IPS-15b (cell line): ENCODE measurements around the gene ANKRD27.
A peak's percentile ranks its signal among the peaks of the same experiment; 100 is the strongest.
"Not testable (repeated sequence)": the region's sequence is repeated elsewhere in the genome, so short reads cannot be mapped to it uniquely, and the experiment has no call there.

Experiments
- H3K27me3 ChIP-seq: one replicate; pipeline ENCODE4 v1.6.1; 2013; ENCODE audit warnings: low read length; ENCODE audit not compliant: control insufficient read depth, insufficient read depth
- H3K36me3 ChIP-seq: one replicate; pipeline ENCODE4 v1.6.1; 2013; ENCODE audit warnings: low read length; ENCODE audit not compliant: control insufficient read depth, insufficient read depth
- H3K4me1 ChIP-seq: one replicate; pipeline ENCODE4 v1.6.1; 2013; ENCODE audit warnings: mild to moderate bottlenecking, low read length; ENCODE audit not compliant: control insufficient read depth, insufficient read depth
- H3K4me3 ChIP-seq: one replicate; pipeline ENCODE4 v1.5.1; 2013; ENCODE audit warnings: low read depth, low read length
- H3K9ac ChIP-seq: one replicate; pipeline ENCODE4 v1.6.1; 2013; ENCODE audit warnings: low read depth, mild to moderate bottlenecking, low read length
- H3K9me3 ChIP-seq: one replicate; pipeline ENCODE4 v1.6.1; 2013; ENCODE audit warnings: mild to moderate bottlenecking, low read length; ENCODE audit not compliant: control insufficient read depth, insufficient read depth

ANKRD27 gene

GRCh38 chr19:32700129-32700528 is 25.1 kb upstream of the ANKRD27 start:
- H3K4me1 ChIP-seq, H3K9ac ChIP-seq, H3K36me3 ChIP-seq, H3K4me3 ChIP-seq, H3K27me3 ChIP-seq, H3K9me3 ChIP-seq: not testable (repeated sequence)

- H3K9ac ChIP-seq, H3K4me1 ChIP-seq, H3K27me3 ChIP-seq, H3K36me3 ChIP-seq, H3K9me3 ChIP-seq, H3K4me3 ChIP-seq: not testable (repeated sequence)
Observed at GRCh38 chr19:32696771-32697170, 21.8 kb upstream of the ANKRD27 start.

GRCh38 chr19:32695506-32695905 is 20.5 kb upstream of the ANKRD27 start:
- H3K9ac ChIP-seq, H3K4me3 ChIP-seq, H3K36me3 ChIP-seq, H3K4me1 ChIP-seq, H3K9me3 ChIP-seq: not testable (repeated sequence)
- H3K27me3 ChIP-seq: peaks cover 12% of the 10 kb centered on the region

DNA sequence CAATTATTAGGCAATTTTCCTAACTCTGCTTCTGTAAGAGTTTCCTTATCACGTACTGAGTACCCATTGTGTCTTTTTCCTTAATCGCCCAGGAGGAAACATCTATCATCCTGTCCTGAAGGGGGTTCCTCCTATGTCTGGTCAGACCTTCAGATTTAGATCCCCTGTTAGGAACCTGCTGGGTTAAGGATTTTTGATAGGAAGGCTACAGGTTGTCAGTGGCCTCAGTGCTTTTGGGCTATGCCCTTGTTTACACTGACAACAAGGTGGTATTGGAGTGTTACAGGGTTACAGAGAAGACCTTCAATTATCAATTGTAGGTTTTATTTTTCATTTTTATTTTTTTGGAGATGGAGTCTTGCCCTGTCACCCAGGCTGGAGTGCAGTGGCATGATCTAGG is 19.9 kb upstream of the ANKRD27 start:
- not testable (repeated sequence) for H3K36me3 ChIP-seq, H3K9ac ChIP-seq, H3K9me3 ChIP-seq, H3K4me3 ChIP-seq, H3K4me1 ChIP-seq
- H3K27me3 ChIP-seq: peaks cover 12% of the 10 kb centered on the region

DNA sequence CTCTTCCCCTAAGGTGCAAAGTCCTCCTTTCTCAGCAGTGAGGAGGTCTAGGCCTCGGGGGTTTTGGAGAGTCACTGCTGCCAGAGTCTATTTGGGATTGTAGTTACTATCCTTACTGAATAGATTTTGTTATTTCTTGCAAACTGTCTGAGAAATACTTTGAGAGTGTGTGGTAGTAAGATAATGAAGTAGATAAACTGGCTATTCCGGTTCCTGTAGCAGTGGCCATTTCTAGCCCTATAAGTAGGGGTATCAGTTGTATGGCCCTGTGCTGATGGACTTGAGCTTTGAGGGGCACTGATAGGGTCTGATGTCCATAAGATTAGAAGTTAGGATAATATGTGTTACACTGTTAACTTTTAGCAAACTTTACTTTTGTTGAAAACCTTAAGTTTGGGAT is 19.3 kb upstream of the ANKRD27 start:
- not testable (repeated sequence) for H3K36me3 ChIP-seq, H3K4me3 ChIP-seq, H3K9me3 ChIP-seq, H3K4me1 ChIP-seq, H3K9ac ChIP-seq
- H3K27me3 ChIP-seq: peaks cover 12% of the 10 kb centered on the region

DNA sequence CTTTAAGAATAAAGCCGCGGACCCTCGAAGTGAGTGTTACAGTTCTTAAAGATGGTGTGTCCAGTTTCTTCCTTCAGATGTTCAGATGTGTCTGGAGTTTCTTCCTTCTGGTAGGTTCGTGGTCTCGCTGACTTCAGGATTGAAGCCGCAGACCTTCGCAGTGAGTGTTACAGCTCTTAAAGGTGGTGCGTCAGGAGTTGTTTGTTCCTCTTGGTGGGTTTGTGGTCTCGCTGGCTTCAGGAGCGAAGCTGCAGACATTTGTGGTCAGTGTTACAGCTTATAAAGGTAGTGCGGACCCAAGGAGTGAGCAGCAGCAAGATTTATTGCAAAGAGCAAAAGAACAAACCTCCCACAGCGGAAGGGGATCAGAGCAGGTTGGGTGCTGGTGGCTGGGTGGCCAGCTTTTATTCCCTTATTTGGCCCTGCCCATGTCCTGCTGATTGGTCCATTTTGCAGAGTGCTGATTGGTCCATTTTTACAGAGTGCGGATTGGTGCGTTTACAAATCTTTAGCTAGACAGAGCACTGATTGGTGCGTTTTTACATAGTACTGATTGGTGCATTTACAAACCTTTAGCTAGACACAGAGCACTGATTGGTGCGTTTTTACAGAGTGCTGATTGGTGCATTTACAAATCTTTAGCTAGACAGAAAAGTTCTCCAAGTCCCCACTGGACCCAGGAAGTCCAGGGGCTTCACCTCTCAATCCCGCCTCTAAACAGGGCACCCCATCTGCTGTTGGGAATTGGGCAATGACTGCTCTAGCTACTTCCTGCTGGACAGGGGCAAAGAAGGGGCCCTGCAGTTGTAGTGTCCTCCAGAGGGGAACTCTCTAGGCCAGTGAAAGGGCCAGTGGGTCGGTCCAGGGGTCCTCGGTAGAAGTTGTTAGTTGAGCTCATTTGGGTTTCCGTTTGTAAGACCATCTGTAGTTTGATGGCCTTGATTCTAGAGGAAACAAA is 18.4 kb upstream of the ANKRD27 start:
- peaks cover 12% of the 10 kb centered on the region for H3K27me3 ChIP-seq
- H3K4me3 ChIP-seq, H3K9me3 ChIP-seq, H3K4me1 ChIP-seq, H3K36me3 ChIP-seq, H3K9ac ChIP-seq: not testable (repeated sequence)

- Histone ChIP-seq H3K4me3 (peak overlapping the region; percentile 49), H3K27me3 (peaks cover 12% of the 10 kb centered on the region), H3K9me3 (no peaks in the 10 kb centered on the region), H3K9ac (peak overlapping the region; percentile 65), H3K4me1 (no peaks in the 10 kb centered on the region), H3K36me3 (no peaks in the 10 kb centered on the region)
Observed at GRCh38 chr19:32692727-32693061, 17.7 kb upstream of the ANKRD27 start.

DNA sequence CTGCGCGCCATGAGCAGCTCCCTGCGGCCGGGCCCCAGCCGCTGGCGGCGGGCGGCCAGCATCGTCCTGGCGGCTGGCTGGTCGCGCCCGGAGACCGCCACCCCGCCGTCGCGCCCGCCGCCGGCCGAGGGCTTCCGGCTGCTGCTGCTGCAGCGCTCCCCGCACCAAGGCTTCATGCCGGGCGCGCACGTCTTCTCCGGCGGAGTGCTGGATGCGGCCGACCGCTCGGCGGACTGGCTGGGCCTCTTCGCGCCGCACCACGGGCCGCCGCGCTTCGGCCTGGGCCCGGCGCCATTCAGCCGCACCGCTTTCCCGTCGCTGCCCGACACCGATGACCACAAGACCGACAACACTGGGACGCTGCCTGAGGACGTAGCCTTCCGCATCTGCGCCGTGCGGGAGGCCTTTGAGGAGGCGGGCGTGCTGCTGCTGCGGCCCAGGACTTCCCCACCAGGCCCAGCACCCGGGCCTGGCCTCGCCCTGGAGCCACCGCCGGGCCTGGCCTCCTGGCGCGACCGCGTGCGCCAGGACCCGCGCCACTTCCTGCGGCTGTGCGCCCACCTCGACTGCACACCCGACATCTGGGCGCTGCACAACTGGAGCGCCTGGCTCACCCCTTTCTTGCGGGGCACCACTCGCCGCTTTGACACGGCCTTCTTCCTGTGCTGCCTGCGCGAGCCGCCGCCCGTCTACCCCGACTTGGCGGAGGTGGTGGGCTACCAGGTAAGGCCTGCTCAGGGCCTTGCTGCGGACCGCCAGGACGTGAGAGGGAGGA is 17.2 kb upstream of the ANKRD27 start:
- H3K9ac ChIP-seq: peak overlapping the region; percentile 65
- no peaks in the 10 kb centered on the region for H3K36me3 ChIP-seq
- peak overlapping the region; percentile 49 for H3K4me3 ChIP-seq
- H3K4me1 ChIP-seq: no peaks in the 10 kb centered on the region
- no peaks in the 10 kb centered on the region for H3K9me3 ChIP-seq
- peaks cover 12% of the 10 kb centered on the region for H3K27me3 ChIP-seq

- H3K4me3 ChIP-seq: peak within 1 kb of the TSS; percentile 49
- H3K9ac ChIP-seq: peak within 1 kb of the TSS; percentile 65
- H3K9me3 ChIP-seq: no peaks in the 10 kb centered on the region
- H3K27me3 ChIP-seq: peaks cover 12% of the 10 kb centered on the region
- H3K4me1 ChIP-seq: no peaks in the 10 kb centered on the region
- no peaks in the 10 kb centered on the region for H3K36me3 ChIP-seq
Observed at GRCh38 chr19:32691291-32691951, 16.4 kb upstream of the ANKRD27 start, which contains the start of gene NUDT19. Gene NUDT19, plus strand, starts transcription at chr19:32691821. Its CDS starts 140 bp downstream, at chr19:32691961.

- no peak overlapping the region for H3K9ac ChIP-seq
- no peaks in the 10 kb centered on the region for H3K4me1 ChIP-seq
- peaks cover 12% of the 10 kb centered on the region for H3K27me3 ChIP-seq
- no peaks in the 10 kb centered on the region for H3K36me3 ChIP-seq
- H3K4me3 ChIP-seq: no peak overlapping the region
- H3K9me3 ChIP-seq: no peaks in the 10 kb centered on the region
Observed at GRCh38 chr19:32688311-32688710, 13.3 kb upstream of the ANKRD27 start.

DNA sequence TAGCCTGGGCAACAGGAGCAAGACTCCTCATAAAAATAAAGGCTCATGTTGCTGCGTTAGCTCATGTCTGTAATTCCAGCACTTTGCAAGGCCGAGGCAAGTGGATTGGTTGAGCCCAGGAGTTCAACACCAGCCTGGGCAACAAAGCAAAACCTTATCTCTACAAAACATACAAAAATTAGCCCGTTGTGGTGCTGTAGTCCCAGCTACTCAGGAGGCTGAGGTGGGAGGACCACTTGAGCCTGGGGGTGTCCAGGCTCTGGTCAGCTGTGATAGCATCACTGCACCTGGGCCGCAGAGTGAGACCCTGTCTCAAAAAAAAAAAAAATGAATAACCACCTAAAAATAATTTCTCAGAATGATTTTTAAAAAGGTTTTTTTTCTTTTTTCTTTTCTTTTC is 12.7 kb upstream of the ANKRD27 start:
- Histone ChIP-seq H3K9ac (no peak overlapping the region), H3K9me3 (no peaks in the 10 kb centered on the region), H3K27me3 (peaks cover 6% of the 10 kb centered on the region), H3K36me3 (no peaks in the 10 kb centered on the region), H3K4me1 (no peaks in the 10 kb centered on the region), H3K4me3 (no peak overlapping the region)
